ENCODE data around the gene NUBPL.
"Not testable (repeated sequence)": the region's sequence is repeated elsewhere in the genome, so short reads cannot be mapped to it uniquely, and the experiment has no call there.

The NUBPL gene

DNA sequence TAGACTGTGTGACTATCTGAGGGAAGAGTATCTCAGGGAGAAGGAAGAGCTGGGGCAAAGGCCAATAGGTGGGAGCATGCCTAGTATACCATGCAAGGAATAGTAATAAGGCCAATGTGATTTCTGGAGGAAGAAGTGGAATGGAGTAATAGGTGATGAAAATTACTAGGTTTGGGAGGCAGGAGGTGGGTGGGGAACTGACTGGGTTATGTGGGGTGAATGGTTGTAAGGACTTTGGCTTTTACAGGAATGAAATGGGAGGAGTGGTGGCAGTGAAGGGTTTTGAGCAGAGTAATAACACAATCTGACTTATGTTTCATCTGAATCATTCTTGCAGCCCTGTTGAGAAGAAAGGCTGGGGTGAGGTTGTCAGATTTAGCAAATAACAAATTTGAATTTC, 30.9 kb downstream of the NUBPL start:
- Mint-ChIP-seq H3K4me1 (ENCODE audit: low read depth) (no peaks in the 10 kb centered on the region), H3K9me3 (no peaks in the 10 kb centered on the region), H3K27ac (no peak overlapping the region), H3K4me3 (no peak overlapping the region), H3K27me3 (ENCODE audit: low read depth) (no peaks in the 10 kb centered on the region), H3K36me3 (ENCODE audit: low read depth) (no peaks in the 10 kb centered on the region)
- no peak for DNase-seq (ENCODE audit: low spot score)

DNA sequence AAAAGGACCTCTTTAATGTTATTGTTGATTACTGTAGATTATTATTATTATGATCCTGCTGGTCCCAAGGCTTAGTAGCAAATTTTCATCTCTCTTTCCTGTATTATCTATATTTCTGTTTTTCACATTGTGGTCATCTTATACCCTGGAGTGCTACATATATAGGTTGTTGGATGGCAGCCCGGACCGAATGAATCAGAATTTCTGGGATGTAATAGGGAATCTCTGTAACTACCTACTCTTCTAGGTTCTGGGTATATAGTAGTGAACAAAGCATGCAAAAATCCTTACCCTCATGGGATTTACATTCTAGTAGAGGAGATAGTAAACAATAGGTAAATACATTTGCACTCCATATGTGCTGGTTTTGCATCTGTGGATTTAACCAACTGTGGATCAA, 31.4 kb downstream of the NUBPL start:
- DNase-seq (ENCODE audit: low spot score), result no peak
- no peaks in the 10 kb centered on the region for H3K36me3 Mint-ChIP-seq (ENCODE audit: low read depth)
- no peak overlapping the region for H3K27ac Mint-ChIP-seq
- H3K27me3 Mint-ChIP-seq (ENCODE audit: low read depth), result no peaks in the 10 kb centered on the region
- H3K4me3 Mint-ChIP-seq, result no peak overlapping the region
- no peaks in the 10 kb centered on the region for H3K4me1 Mint-ChIP-seq (ENCODE audit: low read depth)
- H3K9me3 Mint-ChIP-seq, result no peaks in the 10 kb centered on the region

DNA sequence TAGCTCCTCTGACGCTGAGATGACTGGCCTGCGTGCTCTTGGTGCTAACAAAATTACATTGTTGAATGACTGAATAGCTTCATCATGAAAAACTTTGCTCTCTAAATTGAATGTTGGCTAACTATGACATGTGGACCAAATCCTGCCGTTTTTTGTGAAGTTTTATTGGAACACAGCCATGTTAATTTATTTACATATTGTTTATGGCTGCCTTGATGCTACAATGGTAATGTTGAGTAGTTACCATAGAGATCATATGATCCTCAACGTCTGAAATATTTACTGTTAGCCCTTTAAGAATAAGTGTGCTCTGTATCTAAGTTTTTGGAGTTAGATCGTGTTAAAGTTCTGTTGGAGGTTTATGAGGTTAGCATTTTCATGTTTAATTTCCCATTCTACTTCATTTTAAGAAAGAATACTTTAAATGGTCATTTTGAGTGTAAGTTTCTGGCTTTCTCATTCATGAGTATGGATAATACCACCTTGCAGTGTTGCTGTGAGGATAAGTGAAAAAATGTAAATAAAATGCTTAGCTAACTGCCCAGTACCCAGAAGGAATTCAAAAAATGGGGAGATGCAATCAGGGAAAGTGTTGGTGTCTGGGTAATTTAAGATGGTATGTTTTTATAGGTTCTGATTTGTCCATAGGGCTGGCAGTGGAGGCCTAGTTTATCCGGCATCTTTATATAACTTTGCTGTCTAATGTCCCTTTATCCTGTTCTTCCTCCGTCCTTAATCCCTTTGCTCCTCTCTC, 35.3 kb downstream of the NUBPL start:
- DNase-seq (ENCODE audit: low spot score), result no peak
- Mint-ChIP-seq H3K27me3 (ENCODE audit: low read depth) (no peaks in the 10 kb centered on the region), H3K9me3 (peaks cover 4% of the 10 kb centered on the region), H3K4me3 (no peak overlapping the region), H3K4me1 (ENCODE audit: low read depth) (no peaks in the 10 kb centered on the region), H3K27ac (no peak overlapping the region), H3K36me3 (ENCODE audit: low read depth) (peaks cover 12% of the 10 kb centered on the region)

DNA sequence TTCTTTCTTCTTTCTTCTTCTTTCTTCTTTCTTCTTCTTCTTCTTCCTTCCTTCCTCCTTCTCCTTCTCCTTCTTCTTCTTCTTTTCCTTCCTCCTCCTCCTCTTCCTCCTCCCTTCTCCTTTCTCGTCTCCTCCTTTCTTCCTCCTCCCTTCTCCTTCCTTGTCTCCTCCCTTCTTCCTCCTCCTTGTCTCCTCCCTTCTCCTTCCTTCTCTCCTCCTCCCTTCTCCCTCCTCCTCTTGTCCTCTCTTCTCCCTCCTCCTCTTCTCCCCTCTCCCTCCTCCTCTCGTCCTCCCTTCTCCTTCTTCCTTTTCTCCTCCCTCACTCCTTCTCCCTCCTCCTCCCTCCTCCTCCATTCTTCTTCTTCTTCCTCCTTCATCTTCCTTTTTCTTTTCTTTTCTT, 44.5 kb downstream of the NUBPL start:
- no peaks in the 10 kb centered on the region for H3K27me3 Mint-ChIP-seq (ENCODE audit: low read depth)
- H3K4me1 Mint-ChIP-seq (ENCODE audit: low read depth), result peaks cover 3% of the 10 kb centered on the region
- no peaks in the 10 kb centered on the region for H3K9me3 Mint-ChIP-seq
- H3K4me3 Mint-ChIP-seq, result no peak overlapping the region
- peaks cover 9% of the 10 kb centered on the region for H3K36me3 Mint-ChIP-seq (ENCODE audit: low read depth)
- no peak for DNase-seq (ENCODE audit: low spot score)
- no peak overlapping the region for H3K27ac Mint-ChIP-seq

DNA sequence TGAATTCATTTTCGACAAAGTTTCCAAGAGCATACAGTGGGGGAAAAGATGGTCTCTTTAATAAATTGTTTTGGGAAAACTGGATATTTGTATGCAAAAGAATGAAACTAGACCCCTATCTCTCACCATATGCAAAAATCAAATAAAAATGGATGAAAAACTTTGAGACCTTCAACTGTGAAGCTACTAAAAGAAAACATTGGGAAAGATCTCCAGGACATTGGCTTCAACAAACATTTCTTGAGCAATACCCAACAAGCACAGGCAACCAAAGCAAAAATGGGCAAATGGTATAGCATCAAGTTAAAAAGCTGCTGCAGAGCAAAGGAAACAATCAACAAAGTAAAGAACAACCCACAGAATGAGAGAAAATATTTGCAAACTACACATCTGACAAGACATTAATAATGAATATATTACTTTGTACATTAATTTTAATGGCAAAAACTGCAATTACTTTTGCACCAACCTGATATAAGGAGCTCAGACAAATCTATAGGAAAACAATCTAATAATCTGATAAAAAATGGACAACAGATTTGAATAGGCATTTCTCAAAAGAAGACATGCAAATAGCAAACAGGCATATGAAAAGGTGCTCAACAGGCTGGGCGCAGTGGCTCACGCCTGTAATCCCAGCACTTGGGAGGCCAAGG, 50.7 kb downstream of the NUBPL start:
- H3K9me3 Mint-ChIP-seq, result no peaks in the 10 kb centered on the region
- H3K27me3 Mint-ChIP-seq (ENCODE audit: low read depth), result no peaks in the 10 kb centered on the region
- DNase-seq (ENCODE audit: low spot score), result no peak
- no peaks in the 10 kb centered on the region for H3K36me3 Mint-ChIP-seq (ENCODE audit: low read depth)
- H3K4me1 Mint-ChIP-seq (ENCODE audit: low read depth), result peaks cover 3% of the 10 kb centered on the region
- H3K27ac Mint-ChIP-seq, result no peak overlapping the region
- H3K4me3 Mint-ChIP-seq, result no peak overlapping the region

DNA sequence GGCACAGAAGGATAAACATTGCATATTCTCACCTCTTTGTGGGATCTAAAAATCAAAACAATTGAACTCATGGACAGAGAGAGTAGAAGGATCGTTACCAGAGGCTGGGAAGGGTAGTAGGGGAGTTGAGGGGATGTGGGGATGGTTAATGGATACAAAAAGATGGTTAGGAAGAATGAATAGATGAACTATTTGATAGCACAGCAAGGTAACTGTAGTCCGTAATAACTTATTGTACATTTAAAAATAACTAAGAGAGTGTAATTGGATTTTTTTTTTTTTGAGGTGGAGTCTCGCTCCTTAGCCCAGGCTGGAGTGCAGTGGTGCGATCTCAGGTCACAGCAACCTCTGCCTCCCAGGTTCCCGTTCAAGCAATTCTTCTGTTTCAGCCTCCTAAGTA, 52.0 kb downstream of the NUBPL start:
- no peaks in the 10 kb centered on the region for H3K9me3 Mint-ChIP-seq
- DNase-seq (ENCODE audit: low spot score), result no peak
- no peak overlapping the region for H3K27ac Mint-ChIP-seq

DNA sequence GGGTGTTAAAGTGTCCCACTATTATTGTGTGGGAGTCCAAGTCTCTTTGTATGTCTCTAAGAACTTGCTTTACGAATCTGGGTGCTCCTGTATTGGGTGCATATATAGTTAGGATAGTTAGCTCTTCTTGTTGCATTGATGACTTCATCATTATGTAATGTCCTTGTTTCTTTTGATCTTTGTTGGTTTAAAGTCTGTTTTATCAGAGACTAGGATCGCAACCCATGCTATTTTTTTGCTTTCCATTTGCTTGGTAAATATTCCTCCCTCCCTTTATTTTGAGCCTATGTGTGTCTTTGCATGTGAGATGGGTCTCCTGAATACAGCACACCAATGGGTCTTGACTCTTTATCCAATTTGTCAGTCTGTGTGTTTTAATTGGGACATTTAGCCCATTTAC, 57.7 kb downstream of the NUBPL start:
- DNase-seq (ENCODE audit: low spot score); H3K4me3 Mint-ChIP-seq; H3K36me3 Mint-ChIP-seq (ENCODE audit: low read depth); H3K27ac Mint-ChIP-seq; H3K27me3 Mint-ChIP-seq (ENCODE audit: low read depth); H3K4me1 Mint-ChIP-seq (ENCODE audit: low read depth): not testable (repeated sequence)
- peaks cover 37% of the 10 kb centered on the region for H3K9me3 Mint-ChIP-seq

More for the DNA sequence above, 52.0 kb downstream of the NUBPL start:
- H3K36me3 Mint-ChIP-seq (ENCODE audit: low read depth), result no peaks in the 10 kb centered on the region
- no peak overlapping the region for H3K4me3 Mint-ChIP-seq
- H3K4me1 Mint-ChIP-seq (ENCODE audit: low read depth), result peaks cover 3% of the 10 kb centered on the region
- no peaks in the 10 kb centered on the region for H3K27me3 Mint-ChIP-seq (ENCODE audit: low read depth)

DNA sequence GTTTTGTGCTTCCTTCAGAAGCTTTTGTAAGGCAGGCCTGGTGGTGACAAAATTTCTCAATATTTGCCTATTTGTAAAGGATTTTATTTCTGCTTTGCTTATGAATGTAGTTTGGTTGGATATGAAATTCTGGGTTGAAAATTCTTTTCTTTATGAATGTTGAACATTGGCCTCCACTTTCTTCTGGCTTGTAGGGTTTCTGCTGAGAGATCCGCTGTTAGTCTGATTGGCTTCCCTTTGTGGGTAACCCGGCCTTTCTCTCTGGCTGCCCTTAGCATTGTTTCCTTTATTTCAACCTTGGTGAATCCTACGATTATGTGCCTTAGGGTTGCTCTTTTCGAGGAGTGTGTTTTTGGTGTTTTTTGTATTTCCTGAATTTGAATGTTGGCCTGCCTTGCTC, 58.2 kb downstream of the NUBPL start:
- peaks cover 5% of the 10 kb centered on the region for H3K36me3 Mint-ChIP-seq (ENCODE audit: low read depth)
- no peak overlapping the region for H3K4me3 Mint-ChIP-seq
- H3K27ac Mint-ChIP-seq, result no peak overlapping the region
- no peaks in the 10 kb centered on the region for H3K4me1 Mint-ChIP-seq (ENCODE audit: low read depth)
- peaks cover 39% of the 10 kb centered on the region for H3K9me3 Mint-ChIP-seq
- DNase-seq (ENCODE audit: low spot score), result no peak
- H3K27me3 Mint-ChIP-seq (ENCODE audit: low read depth), result no peaks in the 10 kb centered on the region

DNA sequence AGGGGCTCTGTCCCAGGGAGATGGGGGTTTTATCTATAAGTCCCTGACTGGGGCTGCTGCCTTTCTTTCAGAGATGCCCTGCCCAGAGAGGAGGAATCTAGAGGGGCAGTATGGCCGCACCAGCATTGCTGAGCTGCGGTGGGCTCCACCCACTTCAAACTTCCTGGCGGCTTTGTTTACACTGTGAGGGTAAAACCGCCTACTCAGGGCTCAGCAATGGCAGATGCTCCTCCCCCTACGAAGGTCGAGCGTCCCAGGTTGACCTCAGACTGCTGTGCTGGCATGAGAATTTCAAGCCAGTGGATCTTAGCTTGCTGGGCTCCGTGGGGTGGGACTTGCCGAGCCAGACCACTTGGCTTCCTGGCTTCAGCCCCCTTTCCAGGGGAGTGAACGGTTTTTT, 59.7 kb downstream of the NUBPL start:
- H3K36me3 Mint-ChIP-seq (ENCODE audit: low read depth); DNase-seq (ENCODE audit: low spot score); H3K4me1 Mint-ChIP-seq (ENCODE audit: low read depth); H3K27me3 Mint-ChIP-seq (ENCODE audit: low read depth); H3K4me3 Mint-ChIP-seq; H3K27ac Mint-ChIP-seq: not testable (repeated sequence)
- H3K9me3 Mint-ChIP-seq, result peaks cover 44% of the 10 kb centered on the region

DNA sequence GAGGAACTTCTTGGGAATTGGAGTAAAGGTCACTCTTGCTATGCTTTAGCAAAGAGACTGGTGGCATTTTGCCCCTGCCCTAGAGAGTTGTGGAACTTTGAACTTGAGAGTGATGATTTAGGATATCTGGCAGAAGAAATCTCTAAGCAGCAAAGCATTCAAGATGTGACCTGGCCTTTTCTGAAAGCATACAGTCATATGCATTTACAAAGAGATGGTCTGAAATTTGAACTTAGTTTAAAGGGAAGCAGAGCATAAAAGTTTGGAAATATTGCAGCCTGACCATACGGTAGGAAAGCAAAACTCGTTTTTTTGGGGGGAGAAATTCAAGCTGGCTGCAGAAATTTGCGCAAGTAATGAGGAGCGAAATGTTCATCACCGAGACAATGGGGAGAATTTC, 60.9 kb downstream of the NUBPL start:
- Mint-ChIP-seq H3K4me1 (ENCODE audit: low read depth) (no peaks in the 10 kb centered on the region), H3K36me3 (ENCODE audit: low read depth) (peaks cover 5% of the 10 kb centered on the region), H3K4me3 (no peak overlapping the region), H3K27me3 (ENCODE audit: low read depth) (no peaks in the 10 kb centered on the region), H3K27ac (no peak overlapping the region), H3K9me3 (peaks cover 44% of the 10 kb centered on the region)
- DNase-seq (ENCODE audit: low spot score), result no peak

DNA sequence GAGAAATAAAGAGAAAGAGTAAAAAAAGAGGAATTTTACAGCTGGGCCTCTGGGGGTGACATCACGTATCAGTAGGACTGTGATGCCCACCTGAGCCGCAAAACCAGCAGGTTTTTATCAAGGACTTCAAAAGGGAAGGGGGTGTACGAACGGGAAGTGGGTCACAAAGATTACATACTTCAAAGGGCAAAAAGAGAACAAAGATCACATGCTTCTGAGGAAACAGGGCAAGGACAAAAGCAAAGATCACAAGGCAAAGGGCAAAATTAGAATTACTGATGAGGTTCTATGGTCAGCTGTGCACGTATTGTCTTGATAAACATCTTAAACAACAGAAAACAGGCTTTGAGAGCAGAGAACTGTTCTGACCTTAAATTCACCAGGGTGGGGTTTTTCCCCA, 91.7 kb downstream of the NUBPL start:
- not testable (repeated sequence) for DNase-seq (ENCODE audit: low spot score)
- H3K9me3 Mint-ChIP-seq, result peaks cover 31% of the 10 kb centered on the region

DNA sequence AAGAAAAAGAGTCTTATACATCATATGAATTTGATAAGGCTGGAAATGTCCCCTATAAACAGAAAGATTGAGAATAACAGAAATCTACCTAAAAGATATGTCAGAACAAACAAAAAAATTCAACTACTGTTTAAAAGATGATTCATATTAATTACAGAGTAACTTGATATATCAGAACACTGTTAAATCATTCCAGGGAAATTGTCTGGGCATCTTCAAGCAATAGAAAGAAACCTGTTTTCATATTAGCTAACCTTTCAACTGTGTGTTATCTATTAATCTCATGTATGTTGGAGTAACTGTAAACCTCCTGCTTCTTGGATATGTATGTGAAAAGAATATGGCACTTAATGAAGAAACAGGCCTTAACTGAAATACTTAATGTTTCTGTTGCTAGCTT, 96.7 kb downstream of the NUBPL start:
- DNase-seq (ENCODE audit: low spot score), result no peak
- no peak overlapping the region for H3K4me3 Mint-ChIP-seq
- peaks cover 18% of the 10 kb centered on the region for H3K9me3 Mint-ChIP-seq
- H3K27me3 Mint-ChIP-seq (ENCODE audit: low read depth), result no peaks in the 10 kb centered on the region
- no peak overlapping the region for H3K27ac Mint-ChIP-seq
- no peaks in the 10 kb centered on the region for H3K4me1 Mint-ChIP-seq (ENCODE audit: low read depth)
- H3K36me3 Mint-ChIP-seq (ENCODE audit: low read depth), result peaks cover 2% of the 10 kb centered on the region

More for the DNA sequence above, 91.7 kb downstream of the NUBPL start:
- H3K27me3 Mint-ChIP-seq (ENCODE audit: low read depth); H3K36me3 Mint-ChIP-seq (ENCODE audit: low read depth); H3K27ac Mint-ChIP-seq; H3K4me3 Mint-ChIP-seq; H3K4me1 Mint-ChIP-seq (ENCODE audit: low read depth): not testable (repeated sequence)

DNA sequence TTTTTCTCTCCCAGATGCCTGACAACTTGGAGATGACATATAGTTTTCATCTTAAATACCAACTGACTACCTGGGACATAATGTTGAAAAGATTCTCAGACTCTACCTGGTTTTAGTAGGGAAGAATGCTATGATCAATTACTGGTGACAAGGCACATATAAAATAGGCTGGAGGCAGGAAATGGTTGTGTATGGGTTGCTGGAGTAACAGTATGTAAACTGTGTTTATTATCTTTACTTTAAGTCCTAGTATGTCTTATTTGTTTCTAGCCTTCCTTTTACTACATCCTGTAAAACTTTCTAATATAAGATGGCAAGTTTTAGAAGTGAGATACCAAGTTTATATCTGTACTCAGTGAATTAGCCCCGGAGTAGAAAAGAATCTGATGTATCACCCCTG, 98.1 kb downstream of the NUBPL start:
- H3K27me3 Mint-ChIP-seq (ENCODE audit: low read depth), result no peaks in the 10 kb centered on the region
- no peak for DNase-seq (ENCODE audit: low spot score)
- H3K9me3 Mint-ChIP-seq, result peaks cover 13% of the 10 kb centered on the region
- no peaks in the 10 kb centered on the region for H3K36me3 Mint-ChIP-seq (ENCODE audit: low read depth)
- H3K27ac Mint-ChIP-seq, result no peak overlapping the region
- H3K4me3 Mint-ChIP-seq, result no peak overlapping the region
- no peaks in the 10 kb centered on the region for H3K4me1 Mint-ChIP-seq (ENCODE audit: low read depth)

DNA sequence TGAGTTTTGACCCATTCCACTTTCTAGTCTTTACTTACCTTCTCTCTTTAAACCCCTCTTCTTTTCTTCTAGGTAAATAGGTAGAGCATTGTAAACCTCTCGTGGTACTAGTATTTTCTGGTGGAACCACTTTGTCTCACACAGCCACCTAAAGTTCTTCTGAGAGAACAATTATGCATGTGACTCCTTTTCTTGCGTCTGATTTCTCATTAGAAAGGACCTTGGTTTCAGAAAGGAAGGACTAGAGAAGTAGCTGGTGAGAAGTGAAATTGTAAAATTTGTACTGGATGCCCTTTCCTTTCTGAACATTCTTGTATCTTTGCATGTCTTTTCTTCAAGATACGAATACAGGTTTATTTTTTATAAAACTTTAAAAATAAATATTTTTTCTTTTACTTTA, 99.0 kb downstream of the NUBPL start:
- Mint-ChIP-seq H3K9me3 (peaks cover 16% of the 10 kb centered on the region), H3K4me3 (no peak overlapping the region), H3K27ac (no peak overlapping the region), H3K27me3 (ENCODE audit: low read depth) (no peaks in the 10 kb centered on the region), H3K36me3 (ENCODE audit: low read depth) (no peaks in the 10 kb centered on the region), H3K4me1 (ENCODE audit: low read depth) (no peaks in the 10 kb centered on the region)
- DNase-seq (ENCODE audit: low spot score), result no peak

DNA sequence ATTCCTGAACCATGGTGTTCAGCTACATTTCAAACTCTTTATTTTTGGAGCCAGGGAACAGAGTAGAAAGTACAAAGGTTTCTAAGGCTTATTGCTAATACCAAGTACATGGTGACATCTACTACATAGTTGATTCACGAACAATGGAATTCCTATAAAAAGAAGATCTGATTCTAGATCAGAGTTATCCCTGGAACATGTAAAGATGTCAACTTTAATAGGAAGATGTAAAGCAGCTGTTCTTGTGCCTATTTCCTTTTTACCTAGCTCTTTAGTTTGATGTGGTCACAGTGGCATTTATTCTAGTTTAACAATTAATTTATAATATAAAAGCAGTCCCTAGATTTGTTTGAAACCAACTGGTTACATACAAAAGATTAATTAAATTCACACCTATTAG, 99.5 kb downstream of the NUBPL start:
- no peak for DNase-seq (ENCODE audit: low spot score)
- Mint-ChIP-seq H3K4me3 (no peak overlapping the region), H3K36me3 (ENCODE audit: low read depth) (no peaks in the 10 kb centered on the region)

More for the DNA sequence above, 99.5 kb downstream of the NUBPL start:
- Mint-ChIP-seq H3K4me1 (ENCODE audit: low read depth) (no peaks in the 10 kb centered on the region), H3K9me3 (peaks cover 20% of the 10 kb centered on the region), H3K27me3 (ENCODE audit: low read depth) (no peaks in the 10 kb centered on the region), H3K27ac (no peak overlapping the region)
